Measurements from ENCODE around the gene AFMID. TPM values are rescaled to one million over a fixed set of nuclear protein-coding genes. Genes with fewer than 3 reads are reported as not detected.

AFMID gene
- total and polyA plus RNA-seq, 8 donors, result 30.7 to 53.7 (median 34.0) TPM

DNA sequence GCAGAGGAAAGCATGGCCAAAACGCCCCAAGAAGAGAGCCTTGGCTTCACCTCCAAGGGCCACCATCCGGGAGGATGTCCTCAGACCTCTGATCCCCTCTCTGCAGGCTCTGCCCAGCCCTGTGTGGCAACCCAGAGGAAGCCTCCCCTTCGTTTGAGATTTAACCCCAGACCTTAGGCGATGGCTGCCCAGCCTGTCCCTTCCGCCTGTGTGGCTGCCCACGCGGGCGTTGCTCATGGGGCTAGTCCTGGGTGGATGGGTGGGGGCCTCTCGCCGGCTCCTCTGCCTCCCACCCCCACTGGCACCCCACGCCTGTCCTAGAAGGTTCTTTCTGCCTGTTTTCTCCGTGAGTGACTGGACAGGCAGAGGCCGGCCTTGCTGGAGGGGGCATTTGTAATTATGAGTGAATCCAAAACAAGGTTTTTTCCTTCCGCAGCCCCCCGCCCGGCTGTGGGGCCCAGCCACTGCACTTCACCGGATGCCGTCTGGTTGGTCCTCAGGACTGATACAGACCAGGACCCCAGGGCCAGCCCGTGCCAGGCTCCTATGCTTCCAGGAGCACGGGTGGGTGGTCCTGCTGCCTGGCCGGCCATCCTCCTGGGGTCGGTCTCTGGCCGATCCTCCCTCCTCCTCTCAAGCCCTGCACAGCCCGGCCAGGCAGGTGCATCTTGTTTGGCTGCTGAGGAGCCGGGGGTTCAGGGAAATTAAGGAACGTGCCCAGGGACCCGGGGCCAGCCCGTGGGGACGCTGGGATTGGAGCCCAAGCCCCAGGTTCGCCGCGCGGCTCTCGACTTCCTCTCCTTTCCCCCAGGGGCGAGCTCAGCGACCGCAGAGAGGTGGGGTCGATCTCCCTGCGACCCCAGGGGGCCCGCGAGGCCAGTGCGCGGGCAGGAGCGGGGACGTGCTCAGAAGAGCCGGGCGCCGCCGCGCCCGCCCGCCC is 44.1 kb downstream of the AFMID start, which contains the start of gene TMEM235:
TMEM235 (plus strand) TSS at position 636 of the 940 bp plus-strand sequence. CDS start 393 bp downstream, outside the sequence.
- Histone ChIP-seq H3K4me3 (no peak within 1 kb of the TSS), H3K9me3 (no peaks in the 10 kb centered on the region), H3K36me3 (no peaks in the 10 kb centered on the region), H3K27ac (no peak within 1 kb of the TSS), H3K27me3 (peaks cover 0 to 19% (median 0%) of the 10 kb centered on the region in 4 donors), H3K4me1 (no peaks in the 10 kb centered on the region)
- ATAC-seq (no peak), DNase-seq (peak in 2 of 6 donors; percentile 24 to 70), FAIRE-seq (no peak)
- WGBS, 2 donors, result 20 to 28% methylated on average over 33 to 52 of the region's 52 CpGs
- intact Hi-C loops (cut with DNase I), result no loop called here
- TF ChIP-seq, protein P1, sequence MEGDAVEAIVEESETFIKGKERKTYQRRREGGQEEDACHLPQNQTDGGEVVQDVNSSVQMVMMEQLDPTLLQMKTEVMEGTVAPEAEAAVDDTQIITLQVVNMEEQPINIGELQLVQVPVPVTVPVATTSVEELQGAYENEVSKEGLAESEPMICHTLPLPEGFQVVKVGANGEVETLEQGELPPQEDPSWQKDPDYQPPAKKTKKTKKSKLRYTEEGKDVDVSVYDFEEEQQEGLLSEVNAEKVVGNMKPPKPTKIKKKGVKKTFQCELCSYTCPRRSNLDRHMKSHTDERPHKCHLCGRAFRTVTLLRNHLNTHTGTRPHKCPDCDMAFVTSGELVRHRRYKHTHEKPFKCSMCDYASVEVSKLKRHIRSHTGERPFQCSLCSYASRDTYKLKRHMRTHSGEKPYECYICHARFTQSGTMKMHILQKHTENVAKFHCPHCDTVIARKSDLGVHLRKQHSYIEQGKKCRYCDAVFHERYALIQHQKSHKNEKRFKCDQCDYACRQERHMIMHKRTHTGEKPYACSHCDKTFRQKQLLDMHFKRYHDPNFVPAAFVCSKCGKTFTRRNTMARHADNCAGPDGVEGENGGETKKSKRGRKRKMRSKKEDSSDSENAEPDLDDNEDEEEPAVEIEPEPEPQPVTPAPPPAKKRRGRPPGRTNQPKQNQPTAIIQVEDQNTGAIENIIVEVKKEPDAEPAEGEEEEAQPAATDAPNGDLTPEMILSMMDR (IDR thresholded peaks at IDR 0.05), result no peak

- Histone ChIP-seq H3K4me1 (no peaks in the 10 kb centered on the region), H3K9me3 (no peaks in the 10 kb centered on the region), H3K36me3 (no peaks in the 10 kb centered on the region), H3K27ac (no peak overlapping the region), H3K27me3 (peaks cover 0 to 19% (median 0%) of the 10 kb centered on the region in 4 donors), H3K4me3 (no peak overlapping the region)
- FAIRE-seq (no peak), ATAC-seq (peak in 1 of 4 donors; percentile 42), DNase-seq (peak in 2 of 6 donors; percentile 23 to 62)
- TF ChIP-seq, protein P1 (IDR thresholded peaks at IDR 0.05), result no peak
- WGBS, 2 donors, result 18 to 30% methylated on average over 27 to 55 of the region's 55 CpGs
- intact Hi-C loops (cut with DNase I), result no loop called here
Observed at GRCh38 chr17:78231991-78232858, 45.1 kb downstream of the AFMID start.

DNA sequence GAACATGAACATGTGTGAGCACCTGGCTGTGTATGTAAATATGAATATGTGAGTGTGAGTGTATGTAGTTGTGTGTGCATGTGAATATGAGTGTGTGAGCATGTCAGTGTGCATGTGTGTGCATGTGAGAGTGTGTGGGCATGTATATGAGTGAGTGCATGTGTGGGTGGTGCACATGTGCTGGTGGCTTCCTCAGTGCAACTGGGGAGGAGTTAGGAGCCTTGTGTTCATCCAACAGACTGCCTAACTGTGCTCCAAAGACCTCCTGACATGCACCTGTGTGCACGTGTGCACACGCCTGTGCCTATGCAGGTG is 45.7 kb downstream of the AFMID start:
- no peak for ATAC-seq
- H3K27ac ChIP-seq, result no peak overlapping the region
- peaks cover 0 to 19% (median 0%) of the 10 kb centered on the region in 4 donors for H3K27me3 ChIP-seq
- no peak for FAIRE-seq
- no peak overlapping the region for H3K4me3 ChIP-seq
- DNase-seq, result no peak
- H3K4me1 ChIP-seq, result no peaks in the 10 kb centered on the region
- intact Hi-C loops (cut with DNase I), result no loop called here
- 82 to 93% methylated on average over 2 of the region's 2 CpGs for WGBS, 2 donors
- no peaks in the 10 kb centered on the region for H3K36me3 ChIP-seq
- TF ChIP-seq, protein P1 (IDR thresholded peaks at IDR 0.05), result no peak
- H3K9me3 ChIP-seq, result no peaks in the 10 kb centered on the region

DNA sequence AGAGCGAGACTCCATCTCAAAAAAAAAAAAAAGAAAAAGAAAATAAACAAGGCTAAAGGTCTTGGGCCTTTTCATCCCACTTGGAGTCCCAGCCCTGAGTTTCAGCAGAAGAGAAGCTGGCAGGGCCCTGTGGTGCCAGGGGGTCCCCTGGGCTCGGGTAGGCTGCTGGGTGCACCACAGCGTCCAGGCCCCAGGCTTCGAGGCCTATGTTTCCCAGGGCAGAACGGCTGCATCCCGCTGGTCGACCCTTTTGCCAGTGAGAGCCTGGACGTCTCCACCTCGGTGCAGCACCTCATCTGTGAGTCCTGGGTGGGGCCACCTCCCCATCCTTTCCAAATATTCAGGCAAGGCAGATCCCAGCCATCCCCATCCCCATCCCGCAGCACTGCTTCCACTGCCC is 46.5 kb downstream of the AFMID start:
- no peaks in the 10 kb centered on the region for H3K36me3 ChIP-seq
- 79 to 90% methylated on average over 10 of the region's 10 CpGs for WGBS, 2 donors
- intact Hi-C loops (cut with DNase I), result no loop called here
- H3K4me1 ChIP-seq, result no peaks in the 10 kb centered on the region
- FAIRE-seq (no peak), DNase-seq (no peak), ATAC-seq (no peak)
- TF ChIP-seq, protein P1 (IDR thresholded peaks at IDR 0.05), result no peak
- H3K27me3 ChIP-seq, result peaks cover 0 to 19% (median 0%) of the 10 kb centered on the region in 4 donors
- no peak overlapping the region for H3K4me3 ChIP-seq
- H3K9me3 ChIP-seq, result no peaks in the 10 kb centered on the region
- no peak overlapping the region for H3K27ac ChIP-seq
